ENCODE data around the gene MRFAP1. TPM values are rescaled to one million over a fixed set of nuclear protein-coding genes. Genes with fewer than 3 reads are reported as not detected.
"Not testable (repeated sequence)": the region's sequence is repeated elsewhere in the genome, so short reads cannot be mapped to it uniquely, and the experiment has no call there.

The MRFAP1 gene
- total RNA-seq, 6 experiments from 2014 or later, result 103 to 166 (median 129) TPM

DNA sequence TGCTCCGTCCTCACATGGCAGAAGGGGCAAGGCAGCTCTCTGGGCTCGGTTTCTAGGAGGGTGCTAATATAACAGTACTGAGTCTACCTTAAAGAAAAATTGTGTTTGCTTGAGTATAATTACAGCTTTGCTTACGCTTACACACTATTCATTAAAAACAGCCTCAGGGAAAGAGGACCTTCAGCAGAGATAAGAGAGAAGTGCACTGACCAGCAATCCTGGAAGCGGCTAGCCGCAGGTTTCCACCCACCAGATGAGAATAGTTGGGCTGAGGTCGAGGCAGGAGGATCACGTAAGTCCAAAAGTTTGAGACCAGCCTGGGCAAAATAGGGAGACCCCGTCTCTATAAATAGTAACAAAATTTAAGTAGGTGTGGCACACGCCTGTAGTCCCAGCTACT lies 15.2 kb upstream of the MRFAP1 start:
- intact Hi-C loops (cut with DNase I), result no loop called here
- ATAC-seq (no peak), DNase-seq (no peak)
- no peak overlapping the region for H3K27ac ChIP-seq
- H3K27me3 ChIP-seq, result no peaks in the 10 kb centered on the region
- TF ChIP-seq POLR2A (IDR thresholded peaks at IDR 0.05), result no peak
- no peak for TF ChIP-seq CTCF (IDR thresholded peaks at IDR 0.05)
- no peak overlapping the region for H3K4me3 ChIP-seq
- H3K36me3 ChIP-seq, result no peaks in the 10 kb centered on the region
- H3K4me1 ChIP-seq, result no peaks in the 10 kb centered on the region
- no peaks in the 10 kb centered on the region for H3K9me3 ChIP-seq
- WGBS (ENCODE audit: insufficient coverage, low coverage, low lambda C conversion rate, missing lambda C conversion rate), result 89% methylated on average over 7 of the region's 9 CpGs

- no peaks in the 10 kb centered on the region for H3K27me3 ChIP-seq
- ATAC-seq (no peak), DNase-seq (no peak)
- WGBS (ENCODE audit: insufficient coverage, low coverage, low lambda C conversion rate, missing lambda C conversion rate), result 82% methylated on average over 11 of the region's 11 CpGs
- intact Hi-C loops (cut with DNase I), result no loop called here
- TF ChIP-seq CTCF (IDR thresholded peaks at IDR 0.05), result no peak
- no peak for TF ChIP-seq POLR2A (IDR thresholded peaks at IDR 0.05)
- H3K4me1 ChIP-seq, result no peaks in the 10 kb centered on the region
- no peaks in the 10 kb centered on the region for H3K9me3 ChIP-seq
- H3K27ac ChIP-seq, result no peak overlapping the region
- no peak overlapping the region for H3K4me3 ChIP-seq
- H3K36me3 ChIP-seq, result no peaks in the 10 kb centered on the region
Observed at GRCh38 chr4:6626066-6626465, 14.4 kb upstream of the MRFAP1 start.

GRCh38 chr4:6627832-6628231 lies 12.7 kb upstream of the MRFAP1 start:
- Histone ChIP-seq H3K36me3 (no peaks in the 10 kb centered on the region), H3K4me1 (no peaks in the 10 kb centered on the region), H3K27ac (no peak overlapping the region), H3K9me3 (no peaks in the 10 kb centered on the region), H3K4me3 (no peak overlapping the region), H3K27me3 (no peaks in the 10 kb centered on the region)
- WGBS (ENCODE audit: insufficient coverage, low coverage, low lambda C conversion rate, missing lambda C conversion rate), result 79% methylated on average over 2 of the region's 3 CpGs
- TF ChIP-seq CTCF (IDR thresholded peaks at IDR 0.05), result no peak
- no peak for TF ChIP-seq POLR2A (IDR thresholded peaks at IDR 0.05)
- DNase-seq (no peak), ATAC-seq (no peak)
- intact Hi-C loops (cut with DNase I), result no loop called here

DNA sequence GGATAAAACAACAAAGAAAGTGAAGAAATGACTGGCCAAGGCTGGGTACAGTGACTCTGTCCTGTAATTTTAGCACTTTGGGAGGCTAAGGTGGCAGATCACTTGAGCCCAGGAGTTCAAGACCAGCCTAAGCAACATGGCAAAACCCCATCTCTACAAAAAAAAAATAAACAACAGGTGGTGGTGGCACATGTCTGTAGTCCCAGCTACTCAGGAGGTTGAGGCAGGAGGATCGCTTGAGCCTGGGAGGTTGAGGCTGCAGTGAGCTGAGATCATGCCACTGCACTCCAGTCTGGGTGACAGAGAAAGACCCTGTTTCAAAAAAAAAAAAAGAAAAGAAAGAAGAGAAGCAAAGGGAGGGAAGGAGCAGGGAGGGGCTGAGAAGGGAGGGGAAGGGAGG lies 12.0 kb upstream of the MRFAP1 start:
- H3K27me3 ChIP-seq; ATAC-seq; H3K36me3 ChIP-seq; H3K27ac ChIP-seq; H3K4me3 ChIP-seq; DNase-seq; H3K9me3 ChIP-seq; intact Hi-C loops (cut with DNase I); H3K4me1 ChIP-seq: not testable (repeated sequence)
- WGBS (ENCODE audit: insufficient coverage, low coverage, low lambda C conversion rate, missing lambda C conversion rate), result 100% methylated on average over 1 of the region's 1 CpG

- ATAC-seq (no peak), DNase-seq (no peak)
- H3K4me1 ChIP-seq, result no peaks in the 10 kb centered on the region
- H3K4me3 ChIP-seq, result no peak overlapping the region
- no peaks in the 10 kb centered on the region for H3K27me3 ChIP-seq
- no peak for TF ChIP-seq CTCF (IDR thresholded peaks at IDR 0.05)
- TF ChIP-seq POLR2A (IDR thresholded peaks at IDR 0.05), result no peak
- WGBS (ENCODE audit: insufficient coverage, low coverage, low lambda C conversion rate, missing lambda C conversion rate), result no CpG with 5 or more reads among the region's 4 CpGs
- no peaks in the 10 kb centered on the region for H3K36me3 ChIP-seq
- intact Hi-C loops (cut with DNase I), result no loop called here
- H3K27ac ChIP-seq, result no peak overlapping the region
- no peaks in the 10 kb centered on the region for H3K9me3 ChIP-seq
Observed at GRCh38 chr4:6632125-6632524, 8.4 kb upstream of the MRFAP1 start.

Measured in right lobe of liver (tissue), 6 donors.